NCI-H1694 (cell line): Measurements from ENCODE around the gene PIK3IP1.

Experiments used
- DNase-seq: peaks from one replicate; lab custom pipeline; 2025; lab: John Stamatoyannopoulos, UW

Gene PIK3IP1

DNA sequence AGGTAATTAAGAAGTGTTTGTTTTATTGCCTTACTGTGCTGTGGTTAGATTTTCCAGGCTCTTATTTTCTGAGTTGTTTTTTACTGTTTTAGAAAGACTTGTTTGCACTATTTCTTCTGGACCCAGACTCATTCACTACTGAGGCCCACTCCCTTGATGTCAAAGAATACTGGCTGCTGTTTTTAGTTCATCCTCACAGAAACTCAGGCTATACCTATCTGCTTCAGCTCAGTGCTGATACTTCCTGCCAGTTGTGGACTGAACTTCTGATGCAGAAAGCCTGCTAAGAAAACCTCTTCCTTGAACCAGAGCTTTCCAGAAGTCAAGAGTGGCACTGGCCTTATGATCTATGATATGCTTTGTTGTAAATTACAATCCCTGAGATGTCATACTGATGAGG, 15.9 kb upstream of the PIK3IP1 start:
- no peak for DNase-seq

DNA sequence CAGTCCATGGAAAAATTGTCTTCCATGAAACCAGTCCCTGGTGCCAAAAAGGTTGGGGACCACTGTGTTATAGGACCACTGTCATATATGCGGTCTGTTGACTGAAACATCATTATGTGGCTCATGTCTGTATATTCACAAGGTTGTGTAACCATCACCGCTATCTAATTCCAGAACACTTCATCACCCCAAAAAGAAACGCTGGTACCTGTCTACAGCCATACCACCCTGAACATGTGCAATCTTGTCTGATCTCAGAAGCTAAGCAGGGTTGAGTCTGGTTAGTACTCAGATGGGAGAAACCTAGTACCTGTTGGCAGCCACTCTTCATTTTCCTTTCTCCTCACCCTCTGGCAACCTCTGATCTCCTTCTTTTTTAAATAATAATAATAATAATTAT, 12.9 kb upstream of the PIK3IP1 start:
- no peak for DNase-seq

DNA sequence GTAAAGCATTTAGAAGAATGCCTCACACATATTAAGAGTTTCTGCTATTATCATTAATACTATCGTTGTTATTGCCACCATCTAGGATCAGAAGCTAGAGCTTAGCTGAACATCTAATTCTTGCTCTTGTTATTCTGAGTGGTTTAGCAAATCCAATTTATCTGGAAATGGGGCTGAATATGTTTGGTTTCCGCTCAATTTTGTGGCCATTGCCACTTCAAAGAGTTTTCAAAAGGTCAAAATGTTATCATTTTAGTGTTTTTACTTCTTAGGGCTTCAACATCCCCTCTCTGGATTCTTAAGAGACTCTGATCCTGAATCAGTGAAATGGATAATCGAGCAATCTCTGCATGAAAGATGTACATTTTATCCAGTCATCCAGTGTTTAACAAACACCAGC, 10.2 kb upstream of the PIK3IP1 start:
- no peak for DNase-seq

DNA sequence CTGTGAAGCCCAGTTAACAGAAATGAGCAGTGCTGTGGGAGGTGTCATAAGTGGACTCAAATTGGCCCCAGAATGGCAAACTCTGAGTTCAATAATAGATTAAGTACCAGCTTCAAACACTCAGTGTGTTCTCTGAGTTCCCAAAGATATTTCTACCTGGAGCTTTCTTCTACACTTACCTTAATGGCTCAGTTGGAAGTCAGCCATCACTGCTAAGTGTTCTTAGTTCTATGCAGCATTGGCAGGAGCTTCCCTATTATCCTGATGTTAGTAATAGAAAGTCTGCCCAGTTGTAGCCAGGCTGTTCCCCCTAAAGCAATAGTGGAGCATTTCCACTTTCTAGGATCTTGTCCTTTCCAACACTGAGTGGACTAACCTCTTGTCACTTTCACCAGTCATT, 9.7 kb upstream of the PIK3IP1 start:
- DNase-seq: no peak

DNA sequence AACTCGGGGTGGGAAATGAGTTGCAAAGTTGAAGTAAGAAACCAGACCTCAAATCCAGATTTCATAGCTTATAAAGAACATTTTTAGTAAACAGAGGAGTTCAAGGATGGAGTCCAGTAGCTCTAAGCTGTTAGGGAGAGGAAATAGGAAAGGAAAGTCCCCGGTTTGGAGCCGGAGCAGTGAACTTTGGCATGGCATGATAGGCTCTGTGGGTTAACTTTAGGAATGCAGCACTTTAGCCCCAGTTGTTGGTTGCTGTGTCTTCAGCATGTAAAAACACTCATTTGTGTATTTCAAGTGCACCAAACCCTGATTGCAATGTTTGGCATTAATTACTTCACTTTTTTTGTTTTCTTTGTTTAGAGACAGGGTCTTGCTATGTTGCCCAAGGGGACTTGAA, 8.6 kb upstream of the PIK3IP1 start:
- DNase-seq: no peak

DNA sequence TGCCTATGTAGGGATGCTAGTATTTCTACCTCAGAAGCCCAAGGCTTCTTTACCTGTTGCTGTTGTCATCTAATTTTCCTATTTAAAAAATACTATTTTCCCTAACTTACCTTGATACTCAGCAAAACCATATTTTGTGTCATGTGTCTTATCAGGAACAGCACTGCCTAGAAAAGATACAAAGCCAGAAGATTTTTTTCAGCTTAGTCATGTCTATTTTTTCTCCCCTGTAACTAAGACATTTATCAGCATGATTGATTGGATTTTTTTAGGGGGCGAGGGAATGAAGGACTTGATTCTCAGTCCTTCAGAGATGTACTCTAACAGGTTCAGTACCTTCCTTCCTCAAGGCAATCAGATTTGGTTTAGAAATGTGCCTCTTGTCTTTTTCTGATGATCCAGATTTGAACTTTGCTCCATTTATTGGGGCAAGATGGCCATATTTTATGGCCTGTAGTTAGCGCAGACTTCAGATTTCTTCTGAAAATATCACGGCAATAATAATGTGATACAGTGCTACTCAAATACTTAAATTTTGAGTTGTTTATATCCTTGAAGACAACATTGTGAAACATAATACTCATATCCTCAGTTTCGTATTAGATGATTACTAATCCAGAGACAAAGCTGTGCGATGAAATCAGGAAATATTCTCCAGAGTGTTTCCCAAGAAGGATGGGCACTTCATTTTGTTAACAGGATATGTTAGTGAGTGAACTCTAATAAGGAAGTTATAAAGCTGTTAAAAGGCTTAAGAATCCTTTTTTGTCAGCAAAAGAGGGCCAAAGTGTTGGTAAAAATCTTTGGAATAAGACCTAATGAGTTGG, 3.8 kb upstream of the PIK3IP1 start:
- no peak for DNase-seq

DNA sequence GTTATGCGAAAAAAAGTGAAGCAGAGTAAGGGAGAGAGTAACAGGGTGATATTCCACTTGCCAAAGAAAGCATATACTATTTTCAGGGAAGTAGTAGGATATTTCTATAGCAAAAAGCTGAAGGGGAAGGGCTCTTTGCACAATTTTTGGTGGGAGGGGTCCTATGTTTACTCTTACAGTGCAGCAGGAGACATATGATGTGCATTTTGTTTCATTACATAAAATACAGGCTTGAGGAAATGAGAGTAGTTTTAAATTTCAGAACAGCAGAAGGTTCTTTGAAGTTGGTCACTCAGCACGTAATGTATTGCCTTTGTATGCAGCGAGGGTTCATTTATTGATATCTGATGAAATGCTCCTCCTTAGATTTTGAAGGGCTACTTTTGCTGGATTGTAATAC, 3.1 kb upstream of the PIK3IP1 start:
- DNase-seq: no peak

DNA sequence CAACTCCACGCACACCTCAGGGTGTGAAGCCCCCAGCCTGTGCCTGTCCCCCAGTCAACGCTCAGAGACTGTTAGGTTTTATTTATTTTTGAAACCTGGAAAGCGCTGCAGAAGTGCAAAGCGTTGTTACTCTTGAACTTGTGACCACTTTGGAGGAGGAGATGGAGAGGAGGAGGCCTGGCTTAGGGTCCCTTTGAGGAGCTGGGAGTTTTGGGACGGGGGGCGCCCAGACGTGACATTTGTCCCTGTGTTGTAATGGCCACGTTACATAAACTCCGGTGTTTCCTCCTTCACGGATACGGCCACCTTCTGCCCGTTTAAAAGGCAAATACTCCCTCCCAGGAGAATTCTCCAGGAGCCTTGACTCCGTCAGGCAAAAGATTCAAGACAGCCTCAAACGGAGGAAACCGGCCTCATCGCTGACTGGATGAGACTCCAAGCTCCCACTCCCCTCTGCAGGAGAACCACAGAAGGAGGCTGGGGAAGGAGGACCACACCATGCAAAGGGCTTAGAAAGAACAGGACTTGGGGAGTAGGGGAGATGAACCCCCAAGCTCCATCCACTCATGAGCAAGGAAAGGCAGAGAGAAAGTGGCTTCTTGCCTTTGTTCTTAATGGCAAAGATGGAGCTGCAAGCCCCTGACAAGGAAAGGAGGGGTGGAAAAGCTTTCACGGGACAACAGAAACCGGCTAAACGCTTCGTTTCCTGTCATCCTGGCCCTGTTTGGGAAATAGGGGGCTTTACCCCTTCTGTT, 630 bp downstream of the PIK3IP1 start:
- no peak for DNase-seq

DNA sequence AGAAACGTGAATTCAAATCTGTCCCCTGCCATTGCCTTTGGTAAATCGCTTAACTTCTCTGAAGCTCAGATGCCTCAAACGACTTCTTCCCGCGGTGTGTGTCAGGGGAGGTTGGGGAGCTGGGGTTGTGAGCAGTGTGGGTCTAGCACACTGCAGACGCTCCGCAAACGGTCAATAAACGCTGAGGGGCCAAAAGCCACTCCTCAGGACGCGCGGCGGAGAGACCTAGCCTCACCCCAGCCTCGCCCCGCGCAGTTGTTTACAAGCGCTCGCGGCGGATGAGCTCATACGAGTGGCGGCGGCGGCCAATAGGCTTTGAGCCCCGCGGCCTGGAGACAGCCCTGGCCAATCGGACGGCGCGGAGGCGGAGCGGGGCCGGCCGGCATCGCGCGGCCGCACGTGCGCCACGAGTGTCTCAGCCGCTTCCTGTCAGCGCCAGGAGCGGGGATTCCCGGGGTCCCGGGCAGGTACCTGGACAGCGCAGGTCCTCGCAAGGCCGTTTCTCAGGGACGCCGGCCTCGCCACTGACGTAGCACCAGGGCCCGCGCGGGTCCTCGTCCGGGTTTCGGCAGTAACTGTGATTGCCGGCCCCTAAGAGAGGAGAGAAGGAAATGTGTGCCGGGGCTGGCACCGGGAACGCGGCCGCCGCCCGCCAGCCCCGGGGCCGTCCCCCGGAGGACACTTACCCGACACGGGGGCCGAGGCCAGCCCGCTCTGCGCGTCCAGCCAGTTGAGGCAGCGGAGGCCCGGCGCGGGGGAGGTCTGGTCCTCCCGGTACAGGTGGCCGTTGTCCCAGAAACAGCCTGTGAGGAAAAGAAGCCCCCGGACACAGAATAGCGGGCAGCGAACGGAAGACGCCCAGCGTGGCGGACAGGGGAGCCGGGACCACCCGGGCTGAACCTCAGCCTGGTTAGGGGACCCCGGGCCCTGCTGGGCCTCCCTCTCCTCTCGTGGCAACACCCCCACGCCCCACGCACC, 1.5 kb downstream of the PIK3IP1 start:
- DNase-seq: peak; percentile 45

DNA sequence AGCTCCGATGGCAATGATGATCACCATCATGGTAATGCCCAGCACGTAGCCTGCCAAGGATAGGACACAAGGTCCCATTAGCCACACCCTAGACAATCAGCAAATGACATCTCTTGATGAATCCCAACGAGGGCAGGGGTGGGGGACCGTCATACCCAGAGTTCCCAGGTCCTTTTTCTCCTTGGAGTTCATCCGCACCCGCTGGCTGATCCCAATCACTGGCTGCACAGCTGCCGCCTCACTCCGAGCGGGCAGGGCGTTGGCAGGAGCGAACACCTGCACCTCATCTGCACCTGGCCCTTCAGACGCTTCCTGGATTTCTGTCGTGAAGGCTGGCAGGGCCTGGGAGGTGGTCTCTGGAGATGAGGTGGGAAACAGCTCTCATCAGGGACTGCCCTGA, 2.9 kb downstream of the PIK3IP1 start:
- DNase-seq: no peak

DNA sequence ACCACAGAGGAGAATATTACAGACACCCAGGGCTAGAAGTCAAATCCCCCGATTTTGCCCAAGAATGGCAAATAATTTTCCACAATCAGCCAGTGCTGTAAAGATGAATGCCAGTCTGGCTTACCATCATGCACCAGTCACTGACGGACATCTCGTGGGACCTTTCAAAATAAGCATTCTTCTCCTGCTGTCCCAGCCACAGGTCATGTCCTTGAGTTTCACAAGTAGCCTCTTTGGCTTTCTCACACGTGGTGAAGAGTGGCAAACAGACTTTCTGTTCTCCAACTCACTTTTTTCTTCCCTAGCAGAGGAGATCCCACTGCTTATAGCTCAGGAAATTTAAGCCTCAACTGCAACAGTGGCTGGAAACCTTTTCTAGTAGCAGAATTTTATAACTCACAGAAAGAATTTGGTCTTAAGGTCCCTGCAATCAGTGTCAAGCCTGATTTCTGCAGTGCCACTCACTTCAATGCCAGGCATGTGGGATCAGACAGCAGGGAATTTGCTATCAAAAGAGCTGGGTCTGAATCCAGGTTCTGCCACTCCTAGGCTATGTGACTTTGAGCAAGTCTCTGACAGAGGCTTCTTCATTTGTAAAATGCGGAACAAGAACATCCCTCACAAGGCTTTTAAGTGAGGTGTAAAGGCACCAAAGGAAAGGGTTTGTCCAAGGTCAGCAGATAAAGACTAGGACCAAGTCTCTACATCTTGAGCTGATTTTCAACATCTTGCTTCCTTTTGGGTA, 3.6 kb downstream of the PIK3IP1 start:
- no peak for DNase-seq

DNA sequence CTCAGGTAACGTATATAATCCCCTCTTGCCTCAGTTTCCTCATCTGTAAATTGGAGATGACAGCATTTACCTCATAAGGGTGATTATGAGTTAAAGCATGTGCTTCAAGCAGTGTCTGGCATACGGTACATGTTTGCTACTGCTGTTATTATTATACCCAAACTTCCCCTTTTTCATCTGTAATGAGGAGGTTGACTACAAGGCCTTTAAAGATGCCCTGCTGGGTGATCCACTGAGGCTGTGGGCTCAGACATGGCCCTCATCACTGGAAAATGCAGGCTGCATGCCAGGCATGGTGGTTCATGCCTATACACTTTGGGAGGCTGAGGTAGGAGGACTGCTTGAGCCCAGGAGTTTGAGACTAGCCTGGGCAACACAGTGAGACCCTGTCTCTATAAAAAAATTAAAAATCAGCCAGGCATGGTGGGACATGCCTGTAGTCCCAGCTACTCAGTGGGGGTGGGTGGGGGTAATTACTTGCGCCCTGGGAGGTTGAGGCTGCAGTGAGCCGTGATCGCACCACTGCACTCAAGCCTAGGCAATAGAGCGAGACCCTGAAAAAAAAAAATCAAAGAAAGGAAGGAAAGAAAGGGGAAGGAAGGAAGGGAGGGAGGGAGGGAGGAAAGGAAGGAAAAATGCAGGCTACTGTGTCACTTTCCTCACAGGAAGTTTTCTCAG, 4.3 kb downstream of the PIK3IP1 start:
- no peak for DNase-seq

DNA sequence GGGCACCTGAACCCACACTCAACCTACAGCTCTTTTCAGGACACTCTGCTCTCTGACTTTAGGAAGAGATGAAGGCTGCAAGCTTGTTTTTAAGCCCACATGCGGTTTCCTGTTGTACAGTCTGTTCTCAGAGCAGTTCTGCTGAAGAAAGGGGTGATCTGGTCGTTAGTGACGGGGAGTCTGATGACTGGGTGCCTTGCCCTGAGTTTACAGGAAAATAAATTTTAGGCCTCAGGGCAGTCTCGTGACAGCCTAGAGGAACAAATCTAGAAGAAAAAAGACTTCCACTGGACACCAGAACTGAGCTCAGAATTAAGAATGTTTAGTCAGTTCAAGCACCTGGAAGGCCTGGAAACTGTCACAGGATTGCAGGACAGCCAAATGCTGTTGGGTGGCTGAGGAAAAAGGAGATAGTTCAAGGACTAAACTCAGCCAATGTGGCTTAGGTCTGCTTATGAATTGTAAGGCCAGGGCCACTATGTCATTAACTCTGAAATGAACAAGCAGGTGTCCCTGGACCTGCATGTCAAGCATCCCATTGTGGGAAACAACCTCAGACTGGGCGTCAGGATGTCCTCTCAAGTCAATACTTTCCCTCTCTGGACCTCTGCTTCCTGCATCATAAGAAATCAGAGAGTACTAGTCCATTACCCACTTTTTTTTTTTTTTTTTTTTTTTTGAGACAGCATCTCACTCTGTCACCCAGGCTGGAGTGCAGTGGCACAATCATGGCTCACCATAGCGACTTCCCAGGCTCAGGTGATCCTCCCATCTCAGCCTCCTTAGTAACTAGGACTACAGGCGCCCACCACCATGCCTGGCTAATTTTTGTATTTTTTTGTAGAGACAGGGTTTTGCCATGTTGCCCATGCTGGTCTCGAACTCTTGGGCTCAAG, 5.7 kb downstream of the PIK3IP1 start:
- no peak for DNase-seq

DNA sequence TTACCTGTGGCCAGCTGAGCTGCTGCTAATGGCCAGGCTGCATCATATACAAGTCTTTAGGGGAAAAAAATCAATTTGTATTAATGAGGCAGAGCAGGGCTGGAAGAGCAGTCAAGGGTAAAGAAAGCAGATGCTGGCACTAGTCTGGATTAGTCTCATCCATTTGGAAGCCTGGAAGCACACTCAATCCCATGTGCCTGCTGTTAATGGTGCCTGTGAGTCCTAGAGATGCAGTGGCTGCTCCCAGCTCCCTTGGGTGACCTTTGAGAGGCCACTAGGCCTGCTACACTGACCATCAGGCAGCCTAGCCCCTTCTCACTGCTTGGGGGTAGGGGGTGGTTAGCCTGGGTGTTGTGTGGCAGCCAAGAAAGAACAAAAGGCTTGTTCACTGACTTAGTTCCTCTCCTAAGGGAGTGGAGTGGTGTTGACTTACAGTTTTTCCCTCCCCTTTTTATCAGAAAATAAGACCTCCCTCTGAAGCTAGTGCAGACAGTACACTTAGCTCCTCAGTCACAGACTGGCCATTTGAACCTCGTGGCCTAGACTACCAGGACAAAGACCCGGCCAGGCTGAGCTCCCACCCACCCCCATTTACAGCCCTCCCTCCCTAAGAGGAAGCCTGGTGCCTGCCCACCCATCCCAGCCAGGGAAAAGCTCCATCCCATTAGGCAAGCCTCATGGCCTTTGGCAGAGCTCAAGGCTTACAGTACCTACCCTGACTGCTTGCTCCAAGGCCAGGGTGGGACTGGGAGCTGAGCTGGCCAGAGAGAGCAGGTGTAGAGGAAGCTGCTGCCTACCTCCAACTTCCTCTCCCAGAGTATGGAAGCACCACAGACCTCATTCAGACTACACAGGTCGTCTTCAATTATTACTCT, 7.8 kb downstream of the PIK3IP1 start:
- peak; percentile 80 for DNase-seq

DNA sequence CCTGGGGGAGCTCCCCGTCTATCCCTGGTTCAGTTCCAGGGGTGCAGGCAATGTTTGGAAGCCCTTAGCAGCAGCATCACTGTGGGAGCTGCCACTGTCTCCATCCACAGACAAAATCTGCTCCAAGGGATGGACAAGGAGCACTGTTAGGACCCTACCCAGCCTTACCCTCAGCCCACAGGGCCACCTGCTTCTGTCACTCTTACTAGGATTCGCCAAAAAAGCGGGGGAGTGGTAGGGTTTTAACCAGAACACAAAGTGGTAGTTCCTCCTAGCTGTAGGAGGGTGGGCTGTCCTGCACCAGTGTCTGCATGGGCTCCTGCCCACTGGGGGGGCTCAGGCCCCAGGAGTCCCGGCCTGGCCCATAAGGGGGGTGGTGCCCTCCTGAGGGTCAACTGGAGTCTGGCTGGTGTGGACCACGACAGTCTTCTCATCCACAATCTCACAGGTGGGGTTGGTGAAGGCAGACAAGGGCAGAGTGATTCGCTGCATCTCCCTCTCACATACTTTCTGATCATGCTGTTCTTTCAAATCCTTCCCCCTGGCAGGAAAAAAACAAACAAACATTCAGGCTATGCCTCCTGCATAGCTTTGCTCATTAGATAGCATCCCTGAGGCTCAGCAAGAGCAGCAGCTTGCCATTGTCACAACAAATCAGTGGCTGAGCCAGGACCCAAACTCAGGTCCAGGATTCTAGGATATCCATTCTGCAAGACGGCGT, 9.4 kb downstream of the PIK3IP1 start:
- no peak for DNase-seq

DNA sequence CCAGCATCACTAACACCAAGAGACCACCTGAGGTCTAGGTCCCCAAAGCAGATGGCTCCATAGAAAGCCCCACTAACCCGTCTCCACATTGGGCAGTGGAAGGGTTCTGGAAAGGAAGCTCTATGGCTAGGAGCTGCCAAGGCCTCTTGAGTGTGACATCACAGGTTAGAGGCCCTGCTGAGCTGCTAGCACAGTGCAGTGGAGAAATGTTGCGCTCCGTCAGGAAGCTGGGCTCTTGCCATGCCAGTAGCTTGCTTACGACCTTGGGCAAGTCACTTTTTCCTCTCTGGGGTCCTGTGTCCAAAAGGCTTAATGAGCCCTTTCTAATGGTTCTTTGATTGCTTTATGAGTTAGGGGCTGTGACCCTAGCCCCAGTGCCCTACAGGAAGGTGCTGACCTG, 10.6 kb downstream of the PIK3IP1 start:
- no peak for DNase-seq

DNA sequence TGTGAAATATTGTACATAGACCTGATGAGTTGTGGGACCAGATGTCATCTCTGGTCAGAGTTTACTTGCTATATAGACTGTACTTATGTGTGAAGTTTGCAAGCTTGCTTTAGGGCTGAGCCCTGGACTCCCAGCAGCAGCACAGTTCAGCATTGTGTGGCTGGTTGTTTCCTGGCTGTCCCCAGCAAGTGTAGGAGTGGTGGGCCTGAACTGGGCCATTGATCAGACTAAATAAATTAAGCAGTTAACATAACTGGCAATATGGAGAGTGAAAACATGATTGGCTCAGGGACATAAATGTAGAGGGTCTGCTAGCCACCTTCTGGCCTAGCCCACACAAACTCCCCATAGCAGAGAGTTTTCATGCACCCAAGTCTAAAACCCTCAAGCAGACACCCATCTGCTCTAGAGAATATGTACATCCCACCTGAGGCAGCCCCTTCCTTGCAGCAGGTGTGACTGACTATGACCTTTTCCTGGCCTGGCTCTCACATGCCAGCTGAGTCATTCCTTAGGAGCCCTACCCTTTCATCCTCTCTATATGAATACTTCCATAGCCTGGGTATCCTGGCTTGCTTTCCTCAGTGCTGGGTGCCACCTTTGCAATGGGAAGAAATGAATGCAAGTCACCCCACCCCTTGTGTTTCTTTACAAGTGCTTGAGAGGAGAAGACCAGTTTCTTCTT, 12.3 kb downstream of the PIK3IP1 start:
- no peak for DNase-seq

DNA sequence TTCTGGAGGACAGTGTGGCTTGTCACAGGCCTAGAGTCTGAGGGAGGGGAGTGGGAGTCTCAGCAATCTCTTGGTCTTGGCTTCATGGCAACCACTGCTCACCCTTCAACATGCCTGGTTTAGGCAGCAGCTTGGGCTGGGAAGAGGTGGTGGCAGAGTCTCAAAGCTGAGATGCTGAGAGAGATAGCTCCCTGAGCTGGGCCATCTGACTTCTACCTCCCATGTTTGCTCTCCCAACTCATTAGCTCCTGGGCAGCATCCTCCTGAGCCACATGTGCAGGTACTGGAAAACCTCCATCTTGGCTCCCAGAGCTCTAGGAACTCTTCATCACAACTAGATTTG, 13.0 kb downstream of the PIK3IP1 start:
- DNase-seq: no peak
